NCI-H1105 (cell line): Measurements from ENCODE around the gene CARD9.
"Not testable (repeated sequence)": the region's sequence is repeated elsewhere in the genome, so short reads cannot be mapped to it uniquely, and the experiment has no call there.

Experiments
- DNase-seq: peaks from one replicate; lab custom pipeline; 2025; lab: John Stamatoyannopoulos, UW

The CARD9 gene

GRCh38 chr9:136373300-136374182 is at the start of gene CARD9:
Gene CARD9, minus strand, starts transcription at chr9:136373669. Its CDS starts 1,591 bp downstream, at chr9:136372078.
- DNase-seq, result no peak

GRCh38 chr9:136422876-136423275 is 49.4 kb upstream of the CARD9 start:
- no peak for DNase-seq

GRCh38 chr9:136421791-136422190 is 48.3 kb upstream of the CARD9 start:
- no peak for DNase-seq

- DNase-seq, result no peak
These were observed 45.6 kb upstream of the CARD9 start for GRCh38 chr9:136419092-136419420.

- no peak for DNase-seq
These were observed 45.0 kb upstream of the CARD9 start for GRCh38 chr9:136418182-136419091.

- no peak for DNase-seq
These were observed 43.4 kb upstream of the CARD9 start for GRCh38 chr9:136416914-136417313.

- no peak for DNase-seq
These were observed 43.0 kb upstream of the CARD9 start for GRCh38 chr9:136416427-136416826.

- no peak for DNase-seq
These were observed 39.5 kb upstream of the CARD9 start for GRCh38 chr9:136412962-136413361.

- no peak for DNase-seq
These were observed 37.9 kb upstream of the CARD9 start for GRCh38 chr9:136411378-136411777.

GRCh38 chr9:136410500-136411287 is 37.2 kb upstream of the CARD9 start, which contains the start of the genes ENTR1 and PMPCA:
Gene ENTR1, minus strand, starts transcription at chr9:136410614. Its CDS starts 217 bp downstream, at chr9:136410397.
Gene PMPCA, plus strand, starts transcription at chr9:136410658. Its CDS starts 11 bp downstream, at chr9:136410669.
- peak; percentile 75 for DNase-seq

GRCh38 chr9:136409557-136410455 is 36.3 kb upstream of the CARD9 start:
- peak; percentile 9 for DNase-seq

GRCh38 chr9:136407911-136408310 is 34.4 kb upstream of the CARD9 start:
- DNase-seq, result no peak

GRCh38 chr9:136407061-136407460 is 33.6 kb upstream of the CARD9 start:
- not testable (repeated sequence) for DNase-seq

GRCh38 chr9:136405904-136406303 is 32.4 kb upstream of the CARD9 start:
- DNase-seq, result not testable (repeated sequence)

- DNase-seq, result no peak
These were observed 32.0 kb upstream of the CARD9 start for GRCh38 chr9:136405481-136405880.

- DNase-seq, result no peak
These were observed 31.3 kb upstream of the CARD9 start for GRCh38 chr9:136404801-136405136.

- DNase-seq, result no peak
These were observed 30.7 kb upstream of the CARD9 start for GRCh38 chr9:136403915-136404800.

- no peak for DNase-seq
These were observed 30.1 kb upstream of the CARD9 start for GRCh38 chr9:136403538-136403914.

GRCh38 chr9:136402067-136402466 is 28.6 kb upstream of the CARD9 start:
- DNase-seq, result no peak
